B cell (primary cell): Measurements from ENCODE around the gene NLRP1. TPM values are rescaled to one million over a fixed set of nuclear protein-coding genes. Genes with fewer than 3 reads are reported as not detected.
A peak's percentile ranks its signal among the peaks of the same experiment; 100 is the strongest.

Experiments used
- ATAC-seq: fragments of 200-7000 bp; cut with Tn5 transposase; one replicate; pipeline ENCODE4 v1.10.0; 2021; ENCODE audit warnings: low read depth, mild to moderate bottlenecking, moderate number of reproducible peaks, moderate library complexity
- CTCF ChIA-PET: fragments of 350-600 bp; sonication (Branson Sonifier 250); formaldehyde crosslinking; loops from one replicate; lab custom pipeline; 2021; ENCODE audit warnings: antibody characterized with exemption, inconsistent platforms; lab: Charles Lee
- POLR2A ChIA-PET: fragments of 350-600 bp; sonication (Branson Sonifier 250); formaldehyde crosslinking; loops from one replicate; lab custom pipeline; 2021; ENCODE audit warnings: antibody characterized with exemption; lab: Charles Lee
- DNase-seq: peaks from one replicate; pipeline ENCODE4 v3.0.0; 2013
- H2AFZ ChIP-seq: 2 replicates; pipeline ENCODE4 v1.6.1; 2012; ENCODE audit warnings: mild to moderate bottlenecking, low read depth, low read length; ENCODE audit not compliant: insufficient read depth, poor library complexity, severe bottlenecking
- H3K27ac ChIP-seq, 2 donors: 1 replicate in 1 of 2; 2 replicates in 1 of 2; pipeline ENCODE4 v1.5.1; 2012 to 2013; ENCODE audit warnings: low read length in 2 of 2, mild to moderate bottlenecking in 2 of 2, moderate library complexity in 1 of 2
- H3K27me3 ChIP-seq, 4 experiments: fragments of 200-600 bp in 1 of 4; sonication (generic) in 1 of 4; replicated peaks in 1 of 4; 1 replicate in 2 of 4; 2 replicates in 2 of 4; pipeline versions ENCODE4 v1.6.1 to v1.7.0; 2013 to 2016; ENCODE audit warnings: low read length in 3 of 4, mild to moderate bottlenecking in 2 of 4, mixed read lengths in 1 of 4, moderate library complexity in 1 of 4; ENCODE audit not compliant: insufficient read depth in 4 of 4, control insufficient read depth in 3 of 4; ENCODE audit errors: control extremely low read depth in 1 of 4
- H3K36me3 ChIP-seq, 2 experiments: replicated peaks in 1 of 2; 1 replicate in 1 of 2; 2 replicates in 1 of 2; pipeline versions ENCODE4 v1.6.1 to v1.7.1; 2013; ENCODE audit warnings: low read length in 1 of 2; ENCODE audit not compliant: insufficient read depth in 2 of 2, control insufficient read depth in 1 of 2; ENCODE audit errors: control extremely low read depth in 1 of 2, extremely low read depth in 1 of 2
- H3K4me1 ChIP-seq, 2 donors: fragments of 200-600 bp in 1 of 2; sonication (generic) in 1 of 2; 1 replicate in 1 of 2; 2 replicates in 1 of 2; pipeline versions ENCODE4 v1.5.1 to v1.6.1; 2013 to 2017; ENCODE audit warnings: low read length in 2 of 2; ENCODE audit not compliant: control insufficient read depth in 2 of 2, insufficient read depth in 2 of 2
- H3K4me2 ChIP-seq: replicated peaks from 2 replicates; pipeline ENCODE3; 2012; ENCODE audit warnings: mild to moderate bottlenecking, low read depth, low read length; ENCODE audit not compliant: poor library complexity, severe bottlenecking
- H3K4me3 ChIP-seq, 5 experiments: fragments of 200-600 bp in 1 of 5; sonication (generic) in 1 of 5; 1 replicate in 3 of 5; 2 replicates in 2 of 5; pipeline versions ENCODE4 v1.5.1 to v1.7.0; 2011 to 2016; ENCODE audit warnings: low read length in 4 of 5, mild to moderate bottlenecking in 4 of 5, low read depth in 2 of 5, control low read depth in 1 of 5, moderate library complexity in 1 of 5; ENCODE audit not compliant: insufficient read depth in 1 of 5; ENCODE audit errors: control extremely low read depth in 1 of 5, extremely low read depth in 1 of 5
- H3K79me2 ChIP-seq: fragments of 200-600 bp; sonication (generic); one replicate; pipeline ENCODE4 v1.6.0; 2016; ENCODE audit warnings: low read length; ENCODE audit not compliant: control insufficient read depth, insufficient read depth
- H3K9ac ChIP-seq: fragments of 200-600 bp; sonication (generic); 2 replicates; pipeline ENCODE4 v1.6.1; 2017; ENCODE audit warnings: mild to moderate bottlenecking, low read length, moderate library complexity
- H3K9me3 ChIP-seq, 3 donors: one replicate each; pipeline versions ENCODE4 v1.6.1 to v1.7.1; 2013; ENCODE audit warnings: low read length in 2 of 3; ENCODE audit not compliant: control insufficient read depth in 2 of 3, insufficient read depth in 1 of 3; ENCODE audit errors: control extremely low read depth in 1 of 3
- H4K20me1 ChIP-seq: 2 replicates; pipeline ENCODE4 v1.6.0; 2012; ENCODE audit warnings: mild to moderate bottlenecking, low read length; ENCODE audit not compliant: insufficient read depth, control insufficient read depth, poor library complexity, severe bottlenecking
- H3K27ac Mint-ChIP-seq: one replicate; pipeline ENCODE4 v1.8.0; 2021; ENCODE audit warnings: mixed read lengths
- H3K27me3 Mint-ChIP-seq: one replicate; pipeline ENCODE4 v1.8.0; 2021; ENCODE audit warnings: mixed read lengths
- H3K4me1 Mint-ChIP-seq: one replicate; pipeline ENCODE4 v1.8.0; 2021; ENCODE audit warnings: mixed read lengths
- H3K4me3 Mint-ChIP-seq: one replicate; pipeline ENCODE4 v1.8.0; 2021; ENCODE audit warnings: mixed read lengths
- H3K9me3 Mint-ChIP-seq: one replicate; pipeline ENCODE4 v1.8.0; 2022; ENCODE audit warnings: mixed read lengths; ENCODE audit not compliant: insufficient read depth
- EZH2 ChIP-seq: IDR thresholded peaks from 2 replicates; pipeline ENCODE4 v1.6.1; 2012; ENCODE audit warnings: borderline replicate concordance, low read depth, mild to moderate bottlenecking, moderate library complexity, low read length; ENCODE audit not compliant: insufficient read depth, poor library complexity, severe bottlenecking
- WGBS: methylation state at CpG from one replicate; pipeline ENCODE4 v1.1.5; 2013; ENCODE audit warnings: missing lambda C conversion rate; ENCODE audit not compliant: insufficient coverage; 5-methylcytosine and 5-hydroxymethylcytosine counted together
- intact Hi-C: fragments of 100-400 bp; cut with micrococcal nuclease; formaldehyde crosslinking; loops from one replicate; pipeline ENCODE4 v1.10.0; 2022
- polyA minus RNA-seq: library from RNA; depleted of rRNA, polyadenylated mRNA; stranded (reverse); fragments of >200 nt; gene quantifications from 2 replicates; pipeline ENCODE4 v1.2.3, GENCODE V29; 2012
- polyA plus RNA-seq: library from polyadenylated mRNA; depleted of rRNA; stranded (reverse); fragments of >200 nt; gene quantifications from 2 replicates; pipeline ENCODE4 v1.2.3, GENCODE V29; 2012
- total RNA-seq, 2 donors: library from RNA; stranded (reverse); fragments of 120-200 nt in 1 of 2; gene quantifications; 1 replicate in 1 of 2; 2 replicates in 1 of 2; pipeline versions ENCODE4 v1.2.3 to v1.2.4, GENCODE V29; 2013 to 2022
- TF ChIP-seq, protein P1 (sequence below): fragments of 200-600 bp; IDR thresholded peaks from one replicate; pipeline ENCODE4 v1.8.0; 2022; ENCODE audit warnings: antibody characterized with exemption, mild to moderate bottlenecking

The NLRP1 gene
- total RNA-seq (141 and 149 TPM in 2 replicates), polyA plus RNA-seq (182 and 189 TPM in 2 replicates), polyA minus RNA-seq (58.4 and 88.2 TPM in 2 replicates)
- total RNA-seq (2013), result 90.7 TPM

DNA sequence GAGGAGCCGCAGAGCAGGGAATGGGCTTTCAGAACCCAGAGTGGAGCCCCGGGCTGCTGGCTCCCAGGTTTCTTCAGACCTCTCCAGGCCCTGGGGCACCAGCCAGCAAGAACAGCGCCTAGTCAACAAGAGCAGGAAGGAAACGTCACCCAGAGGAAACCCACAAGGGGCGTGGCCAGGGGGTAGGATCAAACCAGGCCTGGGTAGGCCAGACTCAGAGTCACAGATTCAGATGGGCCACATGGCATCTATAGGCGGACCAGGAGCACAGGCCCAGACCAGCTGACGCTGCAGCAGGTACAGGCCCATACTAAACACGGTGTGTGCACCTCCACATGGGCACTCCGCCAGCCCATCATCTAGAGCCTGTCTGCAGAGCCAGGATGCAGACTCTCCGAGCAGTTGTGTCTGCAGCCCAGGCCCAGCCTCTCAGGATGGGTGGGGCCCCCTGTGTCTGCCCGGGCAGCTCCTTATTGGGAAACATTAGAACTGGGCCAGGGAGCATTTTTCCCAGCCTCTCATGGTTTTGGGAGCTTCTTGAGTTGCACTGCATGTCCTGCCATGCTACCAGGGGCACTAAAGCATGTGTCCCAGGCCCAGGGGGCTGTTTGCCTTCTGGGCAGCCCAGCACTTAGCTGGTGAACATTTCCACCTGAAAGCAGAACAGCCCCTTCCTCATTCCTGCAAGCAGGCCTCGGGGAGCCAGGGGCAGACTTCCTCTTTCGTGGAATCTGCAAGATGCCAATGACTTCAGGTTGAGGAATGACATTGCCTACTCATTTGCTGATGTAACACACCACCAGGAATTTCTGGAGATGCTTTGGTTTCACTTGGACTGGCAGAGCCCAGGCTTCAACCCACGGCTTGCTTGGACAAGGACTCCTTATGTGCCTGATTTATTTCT, at the start of gene NLRP1:
NLRP1 (minus strand) TSS at position 127 of the 904 bp plus-strand sequence. CDS start 552 bp downstream, outside the sequence.
- Mint-ChIP-seq H3K4me3 (peak within 1 kb of the TSS; percentile 97), H3K27me3 (no peaks in the 10 kb centered on the region), H3K27ac (peak within 1 kb of the TSS; percentile 98), H3K9me3 (no peaks in the 10 kb centered on the region), H3K4me1 (peaks cover 66% of the 10 kb centered on the region)
- Histone ChIP-seq H3K4me2 (peak within 1 kb of the TSS; percentile 92), H3K9ac (peak within 1 kb of the TSS; percentile 85), H3K4me1 (peaks cover 45 to 58% of the 10 kb centered on the region in 2 donors), H3K27me3 (no peaks in the 10 kb centered on the region), H3K27ac (peak within 1 kb of the TSS; percentile 86 to 95), H3K4me3 (peak within 1 kb of the TSS; percentile 77 to 94 (median 92)), H3K9me3 (no peaks in the 10 kb centered on the region), H3K36me3 (peaks cover 0 to 19% of the 10 kb centered on the region in 2 experiments), H3K79me2 (peaks cover 56% of the 10 kb centered on the region), H2AFZ (peak within 1 kb of the TSS; percentile 81), H4K20me1 (peaks cover 1% of the 10 kb centered on the region)
- POLR2A ChIA-PET, result no interaction called here
- TF ChIP-seq, protein P1, sequence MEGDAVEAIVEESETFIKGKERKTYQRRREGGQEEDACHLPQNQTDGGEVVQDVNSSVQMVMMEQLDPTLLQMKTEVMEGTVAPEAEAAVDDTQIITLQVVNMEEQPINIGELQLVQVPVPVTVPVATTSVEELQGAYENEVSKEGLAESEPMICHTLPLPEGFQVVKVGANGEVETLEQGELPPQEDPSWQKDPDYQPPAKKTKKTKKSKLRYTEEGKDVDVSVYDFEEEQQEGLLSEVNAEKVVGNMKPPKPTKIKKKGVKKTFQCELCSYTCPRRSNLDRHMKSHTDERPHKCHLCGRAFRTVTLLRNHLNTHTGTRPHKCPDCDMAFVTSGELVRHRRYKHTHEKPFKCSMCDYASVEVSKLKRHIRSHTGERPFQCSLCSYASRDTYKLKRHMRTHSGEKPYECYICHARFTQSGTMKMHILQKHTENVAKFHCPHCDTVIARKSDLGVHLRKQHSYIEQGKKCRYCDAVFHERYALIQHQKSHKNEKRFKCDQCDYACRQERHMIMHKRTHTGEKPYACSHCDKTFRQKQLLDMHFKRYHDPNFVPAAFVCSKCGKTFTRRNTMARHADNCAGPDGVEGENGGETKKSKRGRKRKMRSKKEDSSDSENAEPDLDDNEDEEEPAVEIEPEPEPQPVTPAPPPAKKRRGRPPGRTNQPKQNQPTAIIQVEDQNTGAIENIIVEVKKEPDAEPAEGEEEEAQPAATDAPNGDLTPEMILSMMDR, result no peak
- no peak for TF ChIP-seq EZH2
- intact Hi-C loops, result loop anchor here (1.0 to 10.0 kb wide), 2 partner anchors 860 to 1070 kb away; partner anchors contain the start of genes C17orf100, MED31 and PIMREG
- WGBS, result 7% methylated on average over 13 of the region's 14 CpGs
- DNase-seq (peak; percentile 91), ATAC-seq (peak; percentile 94)
- CTCF ChIA-PET, result interaction anchor here (1.0 to 3.4 kb wide), 4 partner anchors 123 to 851 kb away, joined by 3 to 23 read pairs (median 13); partner anchors contain the start of gene AIPL1
